HepG2 (cell line): Measurements from ENCODE around the gene CBLB. TPM values are rescaled to one million over a fixed set of nuclear protein-coding genes. Genes with fewer than 3 reads are reported as not detected.

Experiments
- ARNT2 ChIP-seq: sonication (generic); formaldehyde crosslinking; IDR thresholded peaks from 2 replicates; pipeline ENCODE4 v1.8.0; 2022; ENCODE audit warnings: mild to moderate bottlenecking, low read depth, missing genetic modification reagents, moderate library complexity
- ATF1 ChIP-seq: IDR thresholded peaks from 2 replicates; pipeline ENCODE4 v1.6.1; 2016; ENCODE audit warnings: mild to moderate bottlenecking, control low read depth
- BCL6 ChIP-seq: IDR thresholded peaks from 2 replicates; pipeline ENCODE4 v1.6.1; 2016; ENCODE audit warnings: missing genetic modification reagents, missing compliant biosample characterization
- EEA1 ChIP-seq: sonication (generic); formaldehyde crosslinking; IDR thresholded peaks from 2 replicates; pipeline ENCODE4 v1.5.1; 2020; ENCODE audit warnings: mild to moderate bottlenecking, missing genetic modification reagents, borderline replicate concordance
- GATAD2A ChIP-seq: IDR thresholded peaks from 2 replicates; pipeline ENCODE4 v1.6.1; 2016
- IRF2 ChIP-seq: IDR thresholded peaks from 2 replicates; pipeline ENCODE4 v1.6.1; 2018; ENCODE audit warnings: missing genetic modification reagents, missing compliant biosample characterization
- KDM6A ChIP-seq: IDR thresholded peaks from 2 replicates; pipeline ENCODE4 v1.6.1; 2016; ENCODE audit warnings: low read depth
- MED1 ChIP-seq: sonication (generic); formaldehyde crosslinking; IDR thresholded peaks from 2 replicates; pipeline ENCODE4 v1.4.0; 2020; ENCODE audit warnings: missing genetic modification reagents
- RARG ChIP-seq: sonication (generic); formaldehyde crosslinking; IDR thresholded peaks from 2 replicates; pipeline ENCODE4 v1.4.0; 2020; ENCODE audit warnings: low read depth, mild to moderate bottlenecking, missing genetic modification reagents
- RORA ChIP-seq: sonication (generic); formaldehyde crosslinking; IDR thresholded peaks from 2 replicates; pipeline ENCODE4 v1.5.0; 2020; ENCODE audit warnings: mild to moderate bottlenecking, missing genetic modification reagents, moderate library complexity
- SNRNP70 ChIP-seq: fragments of 200-400 bp; formaldehyde crosslinking; IDR thresholded peaks from 2 replicates; pipeline ENCODE4 v1.6.1; 2017; ENCODE audit warnings: mild to moderate bottlenecking, low read depth, low read length, moderate library complexity
- TEAD2 ChIP-seq: sonication (generic); formaldehyde crosslinking; IDR thresholded peaks from 2 replicates; pipeline ENCODE4 v1.9.0; 2021; ENCODE audit warnings: missing genetic modification reagents
- YY1 ChIP-seq: IDR thresholded peaks from 2 replicates; pipeline ENCODE4 v1.6.1; 2011; ENCODE audit warnings: low read length, low read depth, moderate library complexity, mild to moderate bottlenecking; ENCODE audit not compliant: insufficient read depth, insufficient replicate concordance
- ZBTB20 ChIP-seq: sonication (generic); formaldehyde crosslinking; IDR thresholded peaks from 2 replicates; pipeline ENCODE4 v1.8.1; 2023; ENCODE audit warnings: missing genetic modification reagents, low read depth, mild to moderate bottlenecking, borderline replicate concordance
- ZNF12 ChIP-seq: sonication (generic); formaldehyde crosslinking; IDR thresholded peaks from 2 replicates; pipeline ENCODE4 v1.5.0; 2020; ENCODE audit warnings: missing genetic modification reagents
- ZNF569 ChIP-seq: sonication (generic); formaldehyde crosslinking; IDR thresholded peaks from 2 replicates; pipeline ENCODE4 v1.5.0; 2020; ENCODE audit warnings: mild to moderate bottlenecking, missing genetic modification reagents, moderate library complexity, borderline replicate concordance
- polyA plus RNA-seq, 8 experiments: library from polyadenylated mRNA; depleted of rRNA in 3 of 8; stranded (reverse) in 7 of 8; unstranded in 1 of 8; fragments of >200 nt; fragmentation: Illumina TruSeq in 4 of 8; extraction: Trizol in 4 of 8; gene quantifications; 2 replicates each; pipeline versions ENCODE4 v1.2.1 to v1.2.3, GENCODE V29; 2011 to 2016; ENCODE audit warnings: low read depth in 4 of 8, missing spikeins in 1 of 8, mixed read lengths in 1 of 8; ENCODE audit not compliant: insufficient read depth in 1 of 8
- total RNA-seq, 5 experiments: library from RNA; depleted of rRNA; stranded (reverse); fragments of >200 nt; fragmentation: Illumina TruSeq; extraction: Trizol; gene quantifications; 2 replicates each; pipeline ENCODE4 v1.2.3, GENCODE V29; 2016; ENCODE audit warnings: low read depth in 1 of 5
- TF ChIP-seq, protein P1 (sequence below): sonication (generic); formaldehyde crosslinking; IDR thresholded peaks from 2 replicates; pipeline ENCODE4 v1.4.0; 2020; ENCODE audit warnings: missing genetic modification reagents
- TF ChIP-seq, protein P2 (sequence below): sonication (generic); formaldehyde crosslinking; IDR thresholded peaks from 2 replicates; pipeline ENCODE4 v1.5.0; 2020; ENCODE audit warnings: mild to moderate bottlenecking, missing genetic modification reagents, borderline replicate concordance

The CBLB gene
- total and polyA plus RNA-seq, 2 of the 13 experiments (the other 11 are each of a cell fraction or from before 2014, with no cell fraction given) = 9.8 to 16.4 TPM

DNA sequence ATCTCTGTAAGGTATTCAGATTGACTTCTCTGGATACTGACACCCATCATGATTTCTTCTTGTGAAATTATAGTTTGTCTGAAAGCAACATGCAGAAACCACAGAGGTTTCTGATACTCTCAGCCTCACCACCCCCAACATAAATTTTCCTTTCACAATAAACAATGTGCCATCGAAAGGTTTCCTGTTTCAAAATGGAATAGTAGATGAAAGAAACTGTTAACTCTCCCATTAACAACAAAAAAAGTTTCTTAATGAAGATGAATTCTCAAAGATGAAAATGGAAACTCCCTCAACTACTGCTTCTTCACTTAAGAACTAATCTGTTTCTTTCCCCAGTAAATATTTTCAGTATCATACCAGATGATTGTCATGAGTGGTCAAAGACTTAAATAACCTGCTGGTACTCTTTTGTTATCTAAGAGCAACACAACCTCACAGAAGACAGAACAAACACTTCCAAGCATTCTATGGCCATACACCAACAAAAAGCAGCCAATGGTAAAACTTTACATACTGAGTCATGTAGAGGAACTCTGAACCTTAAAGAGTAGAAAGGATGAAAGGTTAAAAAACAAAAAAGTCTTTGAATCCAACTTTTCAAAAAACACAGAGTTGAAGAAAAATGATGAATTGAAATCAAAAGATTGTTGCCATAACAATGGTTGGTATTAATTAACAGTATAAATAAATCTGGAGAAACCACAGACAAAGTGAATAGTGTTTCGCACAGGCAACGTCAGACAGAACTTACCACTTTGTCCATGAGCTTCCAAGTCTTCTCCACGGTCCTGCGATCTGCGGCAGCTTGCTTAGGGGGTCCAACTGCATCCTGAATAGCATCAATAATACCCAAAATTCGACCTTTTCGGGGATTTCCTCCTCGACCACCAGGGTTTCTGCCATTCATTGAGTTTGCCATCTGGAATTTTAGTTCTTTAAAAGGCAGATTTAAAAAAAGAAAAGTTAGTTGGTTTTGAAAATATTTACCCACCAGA, 1.9 kb downstream of the CBLB start (continued):
- TF ChIP-seq SNRNP70 (no peak), EEA1 (no peak), BCL6 (peak; percentile 33; the same call in 1 of the 2 replicates), RORA (CRISPR knock-in tag) (no peak), RARG (CRISPR knock-in tag) (no peak), ZNF12 (CRISPR knock-in tag) (peak; percentile 80; the same call in 1 of the 2 replicates), ZBTB20 (CRISPR knock-in tag) (no peak), ZNF569 (CRISPR knock-in tag) (no peak), GATAD2A (CRISPR knock-in tag) (peak; percentile 38; the same call in 1 of the 2 replicates), ATF1 (peak; percentile 49; the same call in 1 of the 2 replicates), TEAD2 (CRISPR knock-in tag) (no peak), ARNT2 (CRISPR knock-in tag) (no peak), YY1 (no peak), KDM6A (CRISPR knock-in tag) (no peak), IRF2 (CRISPR knock-in tag) (peak; percentile 50; the same call in 1 of the 2 replicates), MED1 (CRISPR knock-in tag) (peak; percentile 39; the same call in 1 of the 2 replicates)
- TF ChIP-seq, protein P1, sequence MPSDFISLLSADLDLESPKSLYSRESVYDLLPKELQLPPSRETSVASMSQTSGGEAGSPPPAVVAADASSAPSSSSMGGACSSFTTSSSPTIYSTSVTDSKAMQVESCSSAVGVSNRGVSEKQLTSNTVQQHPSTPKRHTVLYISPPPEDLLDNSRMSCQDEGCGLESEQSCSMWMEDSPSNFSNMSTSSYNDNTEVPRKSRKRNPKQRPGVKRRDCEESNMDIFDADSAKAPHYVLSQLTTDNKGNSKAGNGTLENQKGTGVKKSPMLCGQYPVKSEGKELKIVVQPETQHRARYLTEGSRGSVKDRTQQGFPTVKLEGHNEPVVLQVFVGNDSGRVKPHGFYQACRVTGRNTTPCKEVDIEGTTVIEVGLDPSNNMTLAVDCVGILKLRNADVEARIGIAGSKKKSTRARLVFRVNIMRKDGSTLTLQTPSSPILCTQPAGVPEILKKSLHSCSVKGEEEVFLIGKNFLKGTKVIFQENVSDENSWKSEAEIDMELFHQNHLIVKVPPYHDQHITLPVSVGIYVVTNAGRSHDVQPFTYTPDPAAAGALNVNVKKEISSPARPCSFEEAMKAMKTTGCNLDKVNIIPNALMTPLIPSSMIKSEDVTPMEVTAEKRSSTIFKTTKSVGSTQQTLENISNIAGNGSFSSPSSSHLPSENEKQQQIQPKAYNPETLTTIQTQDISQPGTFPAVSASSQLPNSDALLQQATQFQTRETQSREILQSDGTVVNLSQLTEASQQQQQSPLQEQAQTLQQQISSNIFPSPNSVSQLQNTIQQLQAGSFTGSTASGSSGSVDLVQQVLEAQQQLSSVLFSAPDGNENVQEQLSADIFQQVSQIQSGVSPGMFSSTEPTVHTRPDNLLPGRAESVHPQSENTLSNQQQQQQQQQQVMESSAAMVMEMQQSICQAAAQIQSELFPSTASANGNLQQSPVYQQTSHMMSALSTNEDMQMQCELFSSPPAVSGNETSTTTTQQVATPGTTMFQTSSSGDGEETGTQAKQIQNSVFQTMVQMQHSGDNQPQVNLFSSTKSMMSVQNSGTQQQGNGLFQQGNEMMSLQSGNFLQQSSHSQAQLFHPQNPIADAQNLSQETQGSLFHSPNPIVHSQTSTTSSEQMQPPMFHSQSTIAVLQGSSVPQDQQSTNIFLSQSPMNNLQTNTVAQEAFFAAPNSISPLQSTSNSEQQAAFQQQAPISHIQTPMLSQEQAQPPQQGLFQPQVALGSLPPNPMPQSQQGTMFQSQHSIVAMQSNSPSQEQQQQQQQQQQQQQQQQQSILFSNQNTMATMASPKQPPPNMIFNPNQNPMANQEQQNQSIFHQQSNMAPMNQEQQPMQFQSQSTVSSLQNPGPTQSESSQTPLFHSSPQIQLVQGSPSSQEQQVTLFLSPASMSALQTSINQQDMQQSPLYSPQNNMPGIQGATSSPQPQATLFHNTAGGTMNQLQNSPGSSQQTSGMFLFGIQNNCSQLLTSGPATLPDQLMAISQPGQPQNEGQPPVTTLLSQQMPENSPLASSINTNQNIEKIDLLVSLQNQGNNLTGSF (CRISPR knock-in tag) = no peak
- TF ChIP-seq, protein P2, sequence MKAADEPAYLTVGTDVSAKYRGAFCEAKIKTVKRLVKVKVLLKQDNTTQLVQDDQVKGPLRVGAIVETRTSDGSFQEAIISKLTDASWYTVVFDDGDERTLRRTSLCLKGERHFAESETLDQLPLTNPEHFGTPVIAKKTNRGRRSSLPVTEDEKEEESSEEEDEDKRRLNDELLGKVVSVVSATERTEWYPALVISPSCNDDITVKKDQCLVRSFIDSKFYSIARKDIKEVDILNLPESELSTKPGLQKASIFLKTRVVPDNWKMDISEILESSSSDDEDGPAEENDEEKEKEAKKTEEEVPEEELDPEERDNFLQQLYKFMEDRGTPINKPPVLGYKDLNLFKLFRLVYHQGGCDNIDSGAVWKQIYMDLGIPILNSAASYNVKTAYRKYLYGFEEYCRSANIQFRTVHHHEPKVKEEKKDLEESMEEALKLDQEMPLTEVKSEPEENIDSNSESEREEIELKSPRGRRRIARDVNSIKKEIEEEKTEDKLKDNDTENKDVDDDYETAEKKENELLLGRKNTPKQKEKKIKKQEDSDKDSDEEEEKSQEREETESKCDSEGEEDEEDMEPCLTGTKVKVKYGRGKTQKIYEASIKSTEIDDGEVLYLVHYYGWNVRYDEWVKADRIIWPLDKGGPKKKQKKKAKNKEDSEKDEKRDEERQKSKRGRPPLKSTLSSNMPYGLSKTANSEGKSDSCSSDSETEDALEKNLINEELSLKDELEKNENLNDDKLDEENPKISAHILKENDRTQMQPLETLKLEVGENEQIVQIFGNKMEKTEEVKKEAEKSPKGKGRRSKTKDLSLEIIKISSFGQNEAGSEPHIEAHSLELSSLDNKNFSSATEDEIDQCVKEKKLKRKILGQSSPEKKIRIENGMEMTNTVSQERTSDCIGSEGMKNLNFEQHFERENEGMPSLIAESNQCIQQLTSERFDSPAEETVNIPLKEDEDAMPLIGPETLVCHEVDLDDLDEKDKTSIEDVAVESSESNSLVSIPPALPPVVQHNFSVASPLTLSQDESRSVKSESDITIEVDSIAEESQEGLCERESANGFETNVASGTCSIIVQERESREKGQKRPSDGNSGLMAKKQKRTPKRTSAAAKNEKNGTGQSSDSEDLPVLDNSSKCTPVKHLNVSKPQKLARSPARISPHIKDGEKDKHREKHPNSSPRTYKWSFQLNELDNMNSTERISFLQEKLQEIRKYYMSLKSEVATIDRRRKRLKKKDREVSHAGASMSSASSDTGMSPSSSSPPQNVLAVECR (CRISPR knock-in tag) = no peak
